ENCODE results near the gene HOXA5.

HOXA5 gene

GRCh38 chr7:27169658-27170425, 26.4 kb upstream of the HOXA5 start (continued):
- no peak for TF ChIP-seq ZNF639 (tag by site-specific recombination; IDR thresholded peaks at IDR 0.05)
- TF ChIP-seq ZNF645 (tag by site-specific recombination; IDR thresholded peaks at IDR 0.05) = no peak
- TF ChIP-seq ZSCAN4 (tag by site-specific recombination; IDR thresholded peaks at IDR 0.05) = no peak
- TF ChIP-seq ZBTB48 (tag by site-specific recombination; IDR thresholded peaks at IDR 0.05) = peak; percentile 37; the same call in 1 of the 2 replicates
- no peak for TF ChIP-seq ZNF302 (tag by site-specific recombination; IDR thresholded peaks at IDR 0.05; ENCODE audit: low read depth)
- no peak for TF ChIP-seq CTCF (tag by site-specific recombination; IDR thresholded peaks at IDR 0.05)
- TF ChIP-seq ZNF280C (tag by site-specific recombination; IDR thresholded peaks at IDR 0.05) = no peak
- 0 out of 2 replicates have a peak, but pooled peaks have one; percentile 12 for TF ChIP-seq KLF16 (tag by site-specific recombination; IDR thresholded peaks at IDR 0.05)
- TF ChIP-seq ZNF398 (tag by site-specific recombination; IDR thresholded peaks at IDR 0.05) = peak; percentile 86
- no peak for TF ChIP-seq ZNF266 (tag by site-specific recombination; IDR thresholded peaks at IDR 0.05; ENCODE audit: low read depth)
- TF ChIP-seq IKZF3 (tag by site-specific recombination; IDR thresholded peaks at IDR 0.05) = peak; percentile 63
- TF ChIP-seq ZNF792 (tag by site-specific recombination; IDR thresholded peaks at IDR 0.05) = no peak
- TF ChIP-seq ZNF555 (tag by site-specific recombination; conservative IDR thresholded peaks at IDR 0.05) = no peak
- TF ChIP-seq ZNF221 (tag by site-specific recombination; IDR thresholded peaks at IDR 0.05; ENCODE audit: borderline replicate concordance) = no peak
- no peak for TF ChIP-seq ZNF114 (tag by site-specific recombination; IDR thresholded peaks at IDR 0.05)
- TF ChIP-seq ZNF544 (tag by site-specific recombination; IDR thresholded peaks at IDR 0.05) = no peak
- no peak for TF ChIP-seq ZNF658 (tag by site-specific recombination; IDR thresholded peaks at IDR 0.05)
- TF ChIP-seq HOXC10 (CRISPR knock-in tag; IDR thresholded peaks at IDR 0.05) = no peak
- TF ChIP-seq YY1 (tag by site-specific recombination; IDR thresholded peaks at IDR 0.05) = no peak
- no peak for TF ChIP-seq ZNF560 (tag by site-specific recombination; IDR thresholded peaks at IDR 0.05; ENCODE audit: borderline replicate concordance)
- no peak for TF ChIP-seq EGR2 (tag by site-specific recombination; IDR thresholded peaks at IDR 0.05; ENCODE audit: low read depth)
- TF ChIP-seq ZIC2 (tag by site-specific recombination; IDR thresholded peaks at IDR 0.05) = no peak
- TF ChIP-seq ZNF629 (tag by site-specific recombination; IDR thresholded peaks at IDR 0.05) = no peak
- peak; percentile 65; the same call in 1 of the 2 replicates for TF ChIP-seq BCL11A (tag by site-specific recombination; IDR thresholded peaks at IDR 0.05; ENCODE audit: low read depth)
- TF ChIP-seq ZNF18 (tag by site-specific recombination; IDR thresholded peaks at IDR 0.05) = no peak
- no peak for TF ChIP-seq ZNF350 (tag by site-specific recombination; IDR thresholded peaks at IDR 0.05)
- no peak for TF ChIP-seq ZNF707 (tag by site-specific recombination; IDR thresholded peaks at IDR 0.05)
